Activated B cell treated with CpG ODN at 0.5 μM for 24 hours (primary cell): ENCODE results near the gene KDM4C. TPM values are rescaled to one million over a fixed set of nuclear protein-coding genes. Genes with fewer than 3 reads are reported as not detected.

ENCODE experiments used
- ATAC-seq: fragments of 200-7000 bp; cut with Tn5 transposase; one replicate; pipeline ENCODE4 v1.10.0; 2021; ENCODE audit warnings: low read depth, mild to moderate bottlenecking, moderate library complexity
- CTCF ChIA-PET: fragments of 350-600 bp; sonication (Branson Sonifier 250); formaldehyde crosslinking; loops from one replicate; lab custom pipeline; 2021; ENCODE audit warnings: antibody characterized with exemption; lab: Charles Lee
- POLR2A ChIA-PET: fragments of 350-600 bp; sonication (Branson Sonifier 250); formaldehyde crosslinking; loops from one replicate; lab custom pipeline; 2021; ENCODE audit warnings: antibody characterized with exemption; lab: Charles Lee
- DNase-seq: peaks from one replicate; pipeline ENCODE4 v3.0.0; 2022
- H3K27ac Mint-ChIP-seq: one replicate; pipeline ENCODE4 v1.8.0; 2020; ENCODE audit warnings: mixed read lengths
- H3K27me3 Mint-ChIP-seq: one replicate; pipeline ENCODE4 v1.8.0; 2021; ENCODE audit warnings: mixed read lengths
- H3K36me3 Mint-ChIP-seq: one replicate; pipeline ENCODE4 v1.8.0; 2021; ENCODE audit warnings: low read depth, mixed read lengths
- H3K4me1 Mint-ChIP-seq: one replicate; pipeline ENCODE4 v1.8.0; 2021; ENCODE audit warnings: mixed read lengths
- H3K4me3 Mint-ChIP-seq: one replicate; pipeline ENCODE4 v1.8.0; 2020; ENCODE audit warnings: mild to moderate bottlenecking, mixed read lengths
- H3K9me3 Mint-ChIP-seq: one replicate; pipeline ENCODE4 v1.8.0; 2020; ENCODE audit warnings: mixed read lengths
- CTCF ChIP-seq: fragments of 200-600 bp; IDR thresholded peaks from one replicate; pipeline ENCODE4 v1.8.0; 2022; ENCODE audit warnings: antibody characterized with exemption, mild to moderate bottlenecking
- intact Hi-C: fragments of 100-400 bp; cut with micrococcal nuclease; formaldehyde crosslinking; loops from one replicate; pipeline ENCODE4 v1.15.1; 2024
- total RNA-seq: library from RNA; stranded (reverse); gene quantifications from 2 replicates; pipeline ENCODE4 v1.2.3, GENCODE V29; 2022

The KDM4C gene
- total RNA-seq, 1 donor from 2014 or later = 113 TPM

GRCh38 chr9:6763244-6763643 is 5.5 kb downstream of the KDM4C start:
- Mint-ChIP-seq H3K27ac (peak overlapping the region; percentile 7), H3K4me3 (no peak overlapping the region), H3K4me1 (peaks cover 74% of the 10 kb centered on the region), H3K9me3 (peaks cover 5% of the 10 kb centered on the region), H3K27me3 (no peaks in the 10 kb centered on the region), H3K36me3 (peaks cover 19% of the 10 kb centered on the region)
- DNase-seq (no peak), ATAC-seq (no peak)
- intact Hi-C loops = loop anchor here (5.0 kb wide), 1 partner anchor 34 kb away; no protein-coding TSS in a partner anchor
- no peak for TF ChIP-seq CTCF
- CTCF ChIA-PET = no interaction called here
- POLR2A ChIA-PET = interaction anchor here (0.6 to 2.3 kb wide), 4 partner anchors 9 to 71 kb away, joined by 3 to 7 read pairs (median 6); no protein-coding TSS in a partner anchor

- intact Hi-C loops = loop anchor here (2.0 to 5.0 kb wide), 2 partner anchors 17 to 33 kb away; no protein-coding TSS in a partner anchor
- Mint-ChIP-seq H3K4me3 (no peak overlapping the region), H3K27me3 (no peaks in the 10 kb centered on the region), H3K27ac (no peak overlapping the region), H3K4me1 (peaks cover 79% of the 10 kb centered on the region), H3K36me3 (peaks cover 13% of the 10 kb centered on the region), H3K9me3 (peaks cover 5% of the 10 kb centered on the region)
- DNase-seq (no peak), ATAC-seq (no peak)
- ChIA-PET POLR2A (interaction anchor here (0.9 to 1.0 kb wide), 3 partner anchors 13 to 14 kb away, joined by 3 to 6 read pairs (median 3); no protein-coding TSS in a partner anchor), CTCF (no interaction called here)
- TF ChIP-seq CTCF = no peak
These were observed 6.2 kb downstream of the KDM4C start for GRCh38 chr9:6764011-6764410.

- H3K27ac Mint-ChIP-seq = peak overlapping the region; percentile 3
- intact Hi-C loops = loop anchor here (2.0 to 5.0 kb wide), 2 partner anchors 16 to 33 kb away; no protein-coding TSS in a partner anchor
- ATAC-seq (no peak), DNase-seq (no peak)
- TF ChIP-seq CTCF = no peak
- peaks cover 5% of the 10 kb centered on the region for H3K9me3 Mint-ChIP-seq
- ChIA-PET CTCF (no interaction called here), POLR2A (interaction anchor here (1.0 kb wide), 1 partner anchor 14 kb away, joined by 3 read pairs; no protein-coding TSS in a partner anchor)
- H3K27me3 Mint-ChIP-seq = no peaks in the 10 kb centered on the region
- peaks cover 10% of the 10 kb centered on the region for H3K36me3 Mint-ChIP-seq
- peak overlapping the region; percentile 1 for H3K4me3 Mint-ChIP-seq
- peaks cover 80% of the 10 kb centered on the region for H3K4me1 Mint-ChIP-seq
These were observed 6.8 kb downstream of the KDM4C start for GRCh38 chr9:6764523-6764922.

GRCh38 chr9:6764950-6765349 is 7.2 kb downstream of the KDM4C start:
- peak overlapping the region; percentile 3 for H3K27ac Mint-ChIP-seq
- H3K9me3 Mint-ChIP-seq = peaks cover 5% of the 10 kb centered on the region
- H3K4me3 Mint-ChIP-seq = peak overlapping the region; percentile 1
- ATAC-seq = no peak
- CTCF ChIA-PET = no interaction called here
- intact Hi-C loops = loop anchor here (2.0 to 5.0 kb wide), 2 partner anchors 16 to 32 kb away; no protein-coding TSS in a partner anchor
- POLR2A ChIA-PET = no interaction called here
- DNase-seq = no peak
- H3K36me3 Mint-ChIP-seq = peaks cover 10% of the 10 kb centered on the region
- peaks cover 79% of the 10 kb centered on the region for H3K4me1 Mint-ChIP-seq
- H3K27me3 Mint-ChIP-seq = no peaks in the 10 kb centered on the region
- no peak for TF ChIP-seq CTCF

- Mint-ChIP-seq H3K27ac (peak overlapping the region; percentile 3), H3K27me3 (no peaks in the 10 kb centered on the region), H3K36me3 (peaks cover 10% of the 10 kb centered on the region), H3K4me3 (no peak overlapping the region), H3K9me3 (peaks cover 5% of the 10 kb centered on the region), H3K4me1 (peaks cover 79% of the 10 kb centered on the region)
- DNase-seq = no peak
- no peak for TF ChIP-seq CTCF
- ChIA-PET CTCF (no interaction called here), POLR2A (no interaction called here)
- no peak for ATAC-seq
- intact Hi-C loops = loop anchor here (2.0 kb wide), 1 partner anchor 15 kb away; no protein-coding TSS in a partner anchor
These were observed 7.6 kb downstream of the KDM4C start for GRCh38 chr9:6765396-6765795.
